Stimulated activated CD4-positive, alpha-beta T cell treated with anti-CD3 and anti-CD28 coated beads, TNF-alpha, amount 100 ng/mL, for 48 hours (primary cell): Measurements from ENCODE around the gene ADAMTS6.

ENCODE experiments used
- DNase-seq, 3 donors: peaks; one replicate each; pipeline ENCODE4 v3.0.0-alpha.2; 2020; ENCODE audit warnings: low read depth in 3 of 3

The ADAMTS6 gene

GRCh38 chr5:65108786-65109743 is 372.7 kb downstream of the ADAMTS6 start:
- DNase-seq = no peak

- no peak for DNase-seq
Observed at GRCh38 chr5:65105301-65105700, 376.4 kb downstream of the ADAMTS6 start.

GRCh38 chr5:65104831-65105230 is 376.9 kb downstream of the ADAMTS6 start:
- no peak for DNase-seq

GRCh38 chr5:65103756-65104440 is 377.8 kb downstream of the ADAMTS6 start:
- no peak for DNase-seq

- DNase-seq = peak in 1 of 3 donors; percentile 21
Observed at GRCh38 chr5:65102976-65103711, 378.6 kb downstream of the ADAMTS6 start.

- DNase-seq = peak in 1 of 3 donors; percentile 19
Observed at GRCh38 chr5:65102371-65102975, 379.2 kb downstream of the ADAMTS6 start.

GRCh38 chr5:65101632-65102100 is 380.1 kb downstream of the ADAMTS6 start:
- no peak for DNase-seq

GRCh38 chr5:65100911-65101631 is 380.6 kb downstream of the ADAMTS6 start:
- peak in 1 of 3 donors; percentile 11 for DNase-seq
